ENCODE data around the gene ARHGEF33.
A peak's percentile ranks its signal among the peaks of the same experiment; 100 is the strongest.

The ARHGEF33 gene

GRCh38 chr2:38876407-38876806 is 13.3 kb upstream of the ARHGEF33 start:
- Histone ChIP-seq H3K4me3 (ENCODE audit: low read depth in 1 of 2, low read length in 2 of 2) (peak overlapping the region; percentile 97 to 99), H3K36me3 (ENCODE audit: control insufficient read depth in 1 of 2, insufficient read depth in 2 of 2, low read length in 2 of 2) (no peaks in the 10 kb centered on the region), H3K9me3 (ENCODE audit: control insufficient read depth in 1 of 2, low read length in 2 of 2) (no peaks in the 10 kb centered on the region), H3K9ac (ENCODE audit: low read depth in 1 of 2, low read length in 2 of 2) (peak overlapping the region; percentile 16 to 72), H3K4me1 (ENCODE audit: control insufficient read depth in 1 of 2, insufficient read depth in 2 of 2, low read length in 2 of 2) (peaks cover 14% of the 10 kb centered on the region in 2 donors), H3K27me3 (ENCODE audit: control insufficient read depth in 1 of 2, insufficient read depth in 2 of 2, low read length in 2 of 2) (no peaks in the 10 kb centered on the region), H3K27ac (ENCODE audit: low read depth, low read length) (no peak overlapping the region)

- H3K9me3 ChIP-seq (ENCODE audit: control insufficient read depth in 1 of 2, low read length in 2 of 2), result no peaks in the 10 kb centered on the region
- H3K4me3 ChIP-seq (ENCODE audit: low read depth in 1 of 2, low read length in 2 of 2), result no peak overlapping the region
- H3K27ac ChIP-seq (ENCODE audit: low read depth, low read length), result no peak overlapping the region
- H3K9ac ChIP-seq (ENCODE audit: low read depth in 1 of 2, low read length in 2 of 2), result no peak overlapping the region
- no peaks in the 10 kb centered on the region for H3K27me3 ChIP-seq (ENCODE audit: control insufficient read depth in 1 of 2, insufficient read depth in 2 of 2, low read length in 2 of 2)
- no peaks in the 10 kb centered on the region for H3K36me3 ChIP-seq (ENCODE audit: control insufficient read depth in 1 of 2, insufficient read depth in 2 of 2, low read length in 2 of 2)
- no peaks in the 10 kb centered on the region for H3K4me1 ChIP-seq (ENCODE audit: control insufficient read depth in 1 of 2, insufficient read depth in 2 of 2, low read length in 2 of 2)
Measured at GRCh38 chr2:38886063-38886462, 3.6 kb upstream of the ARHGEF33 start.

DNA sequence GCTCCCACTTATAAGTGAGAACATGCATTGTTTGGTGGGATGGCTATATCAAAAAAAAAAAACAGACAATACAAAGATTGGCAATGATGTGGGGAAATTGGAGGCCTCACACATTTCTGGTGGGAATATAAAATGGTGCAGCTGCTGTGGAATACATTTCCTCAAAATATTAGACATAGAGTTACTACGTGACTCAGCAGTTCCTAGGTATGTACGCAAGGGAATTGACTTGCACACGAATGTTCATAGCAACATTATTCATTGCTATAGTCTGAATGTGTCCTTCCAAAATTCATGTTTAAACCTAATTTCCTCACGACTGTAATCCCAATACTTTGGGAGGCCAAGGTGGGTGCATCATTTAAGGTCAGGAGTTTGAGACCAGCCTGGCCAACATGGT is 2.3 kb upstream of the ARHGEF33 start:
- H3K27ac ChIP-seq (ENCODE audit: low read depth, low read length), result no peak overlapping the region
- no peaks in the 10 kb centered on the region for H3K4me1 ChIP-seq (ENCODE audit: control insufficient read depth in 1 of 2, insufficient read depth in 2 of 2, low read length in 2 of 2)
- no peaks in the 10 kb centered on the region for H3K27me3 ChIP-seq (ENCODE audit: control insufficient read depth in 1 of 2, insufficient read depth in 2 of 2, low read length in 2 of 2)
- no peaks in the 10 kb centered on the region for H3K9me3 ChIP-seq (ENCODE audit: control insufficient read depth in 1 of 2, low read length in 2 of 2)
- H3K4me3 ChIP-seq (ENCODE audit: low read depth in 1 of 2, low read length in 2 of 2), result no peak overlapping the region
- no peak overlapping the region for H3K9ac ChIP-seq (ENCODE audit: low read depth in 1 of 2, low read length in 2 of 2)
- no peaks in the 10 kb centered on the region for H3K36me3 ChIP-seq (ENCODE audit: control insufficient read depth in 1 of 2, insufficient read depth in 2 of 2, low read length in 2 of 2)

DNA sequence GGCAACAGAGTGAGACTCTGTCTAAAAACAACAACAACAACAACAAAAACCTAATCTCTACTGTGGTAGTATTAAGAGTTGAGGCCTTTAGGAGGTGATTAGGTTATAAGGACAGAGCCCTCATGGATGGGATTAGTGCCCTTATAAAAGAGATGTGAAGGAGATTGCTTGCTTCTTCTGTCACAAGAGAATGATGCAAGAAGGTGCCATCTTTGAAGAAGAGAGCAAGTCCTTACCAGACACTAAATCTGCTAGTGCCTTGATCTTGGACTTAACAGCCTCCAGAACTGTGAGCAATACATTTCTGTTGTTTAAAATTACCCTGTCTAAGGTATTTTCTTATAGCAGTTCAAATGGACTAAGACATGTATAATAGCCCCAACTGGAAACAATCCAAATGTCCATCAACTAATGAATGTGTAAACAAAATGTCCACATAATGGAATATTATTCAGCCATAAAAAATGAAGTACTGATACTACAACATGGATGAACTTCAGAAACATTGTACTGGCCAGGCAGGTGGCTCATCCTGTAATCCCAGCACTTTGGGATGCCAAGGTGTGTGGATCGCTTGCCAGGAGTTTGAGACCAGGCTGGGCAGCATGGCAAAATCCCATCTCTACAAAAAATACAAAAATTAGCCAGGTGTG is 1.6 kb upstream of the ARHGEF33 start:
- Histone ChIP-seq H3K9me3 (ENCODE audit: control insufficient read depth in 1 of 2, low read length in 2 of 2) (no peaks in the 10 kb centered on the region), H3K4me3 (ENCODE audit: low read depth in 1 of 2, low read length in 2 of 2) (no peak overlapping the region), H3K27ac (ENCODE audit: low read depth, low read length) (no peak overlapping the region), H3K9ac (ENCODE audit: low read depth in 1 of 2, low read length in 2 of 2) (no peak overlapping the region), H3K4me1 (ENCODE audit: control insufficient read depth in 1 of 2, insufficient read depth in 2 of 2, low read length in 2 of 2) (no peaks in the 10 kb centered on the region), H3K36me3 (ENCODE audit: control insufficient read depth in 1 of 2, insufficient read depth in 2 of 2, low read length in 2 of 2) (no peaks in the 10 kb centered on the region), H3K27me3 (ENCODE audit: control insufficient read depth in 1 of 2, insufficient read depth in 2 of 2, low read length in 2 of 2) (no peaks in the 10 kb centered on the region)

- Histone ChIP-seq H3K27me3 (ENCODE audit: control insufficient read depth in 1 of 2, insufficient read depth in 2 of 2, low read length in 2 of 2) (no peaks in the 10 kb centered on the region), H3K36me3 (ENCODE audit: control insufficient read depth in 1 of 2, insufficient read depth in 2 of 2, low read length in 2 of 2) (no peaks in the 10 kb centered on the region), H3K9me3 (ENCODE audit: control insufficient read depth in 1 of 2, low read length in 2 of 2) (no peaks in the 10 kb centered on the region), H3K4me3 (ENCODE audit: low read depth in 1 of 2, low read length in 2 of 2) (no peak overlapping the region), H3K4me1 (ENCODE audit: control insufficient read depth in 1 of 2, insufficient read depth in 2 of 2, low read length in 2 of 2) (no peaks in the 10 kb centered on the region), H3K27ac (ENCODE audit: low read depth, low read length) (no peak overlapping the region), H3K9ac (ENCODE audit: low read depth in 1 of 2, low read length in 2 of 2) (no peak overlapping the region)
Measured at GRCh38 chr2:38889045-38889444, 630 bp upstream of the ARHGEF33 start.

DNA sequence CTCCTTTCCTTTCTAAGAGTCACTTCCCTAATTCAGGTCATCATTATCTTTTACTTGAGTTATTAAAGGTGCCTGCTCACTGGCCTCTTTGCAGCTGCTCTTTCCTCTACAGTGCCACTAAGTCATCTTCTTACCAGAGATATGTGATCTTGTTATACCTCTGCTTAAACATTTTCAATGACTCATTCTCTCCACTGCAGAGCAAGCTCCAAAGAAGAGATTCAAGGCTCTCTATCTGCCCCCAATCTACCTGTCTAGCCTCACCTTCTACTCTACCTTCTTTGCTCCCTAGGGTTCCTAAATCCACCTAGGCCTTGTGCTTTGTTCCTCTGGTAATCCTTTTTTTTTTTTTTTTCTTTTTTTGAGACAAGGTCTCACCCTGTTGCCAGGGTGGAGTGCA is 3.1 kb downstream of the ARHGEF33 start:
- Histone ChIP-seq H3K9me3 (ENCODE audit: control insufficient read depth in 1 of 2, low read length in 2 of 2) (no peaks in the 10 kb centered on the region), H3K27me3 (ENCODE audit: control insufficient read depth in 1 of 2, insufficient read depth in 2 of 2, low read length in 2 of 2) (no peaks in the 10 kb centered on the region), H3K4me3 (ENCODE audit: low read depth in 1 of 2, low read length in 2 of 2) (no peak overlapping the region), H3K27ac (ENCODE audit: low read depth, low read length) (no peak overlapping the region), H3K9ac (ENCODE audit: low read depth in 1 of 2, low read length in 2 of 2) (no peak overlapping the region), H3K36me3 (ENCODE audit: control insufficient read depth in 1 of 2, insufficient read depth in 2 of 2, low read length in 2 of 2) (no peaks in the 10 kb centered on the region), H3K4me1 (ENCODE audit: control insufficient read depth in 1 of 2, insufficient read depth in 2 of 2, low read length in 2 of 2) (no peaks in the 10 kb centered on the region)

- no peak overlapping the region for H3K9ac ChIP-seq (ENCODE audit: low read depth in 1 of 2, low read length in 2 of 2)
- H3K36me3 ChIP-seq (ENCODE audit: control insufficient read depth in 1 of 2, insufficient read depth in 2 of 2, low read length in 2 of 2), result no peaks in the 10 kb centered on the region
- no peaks in the 10 kb centered on the region for H3K27me3 ChIP-seq (ENCODE audit: control insufficient read depth in 1 of 2, insufficient read depth in 2 of 2, low read length in 2 of 2)
- no peaks in the 10 kb centered on the region for H3K4me1 ChIP-seq (ENCODE audit: control insufficient read depth in 1 of 2, insufficient read depth in 2 of 2, low read length in 2 of 2)
- H3K4me3 ChIP-seq (ENCODE audit: low read depth in 1 of 2, low read length in 2 of 2), result no peak overlapping the region
- H3K9me3 ChIP-seq (ENCODE audit: control insufficient read depth in 1 of 2, low read length in 2 of 2), result no peaks in the 10 kb centered on the region
- H3K27ac ChIP-seq (ENCODE audit: low read depth, low read length), result no peak overlapping the region
Measured at GRCh38 chr2:38898256-38898655, 8.6 kb downstream of the ARHGEF33 start.

GRCh38 chr2:38900726-38901125 is 11.1 kb downstream of the ARHGEF33 start:
- Histone ChIP-seq H3K27ac (ENCODE audit: low read depth, low read length) (no peak overlapping the region), H3K9ac (ENCODE audit: low read depth in 1 of 2, low read length in 2 of 2) (no peak overlapping the region), H3K27me3 (ENCODE audit: control insufficient read depth in 1 of 2, insufficient read depth in 2 of 2, low read length in 2 of 2) (no peaks in the 10 kb centered on the region), H3K9me3 (ENCODE audit: control insufficient read depth in 1 of 2, low read length in 2 of 2) (no peaks in the 10 kb centered on the region), H3K4me1 (ENCODE audit: control insufficient read depth in 1 of 2, insufficient read depth in 2 of 2, low read length in 2 of 2) (no peaks in the 10 kb centered on the region), H3K36me3 (ENCODE audit: control insufficient read depth in 1 of 2, insufficient read depth in 2 of 2, low read length in 2 of 2) (no peaks in the 10 kb centered on the region), H3K4me3 (ENCODE audit: low read depth in 1 of 2, low read length in 2 of 2) (no peak overlapping the region)

GRCh38 chr2:38905251-38905650 is 15.6 kb downstream of the ARHGEF33 start:
- H3K4me3 ChIP-seq (ENCODE audit: low read depth in 1 of 2, low read length in 2 of 2), result no peak overlapping the region
- no peaks in the 10 kb centered on the region for H3K9me3 ChIP-seq (ENCODE audit: control insufficient read depth in 1 of 2, low read length in 2 of 2)
- no peak overlapping the region for H3K9ac ChIP-seq (ENCODE audit: low read depth in 1 of 2, low read length in 2 of 2)
- H3K36me3 ChIP-seq (ENCODE audit: control insufficient read depth in 1 of 2, insufficient read depth in 2 of 2, low read length in 2 of 2), result no peaks in the 10 kb centered on the region
- no peaks in the 10 kb centered on the region for H3K4me1 ChIP-seq (ENCODE audit: control insufficient read depth in 1 of 2, insufficient read depth in 2 of 2, low read length in 2 of 2)
- no peaks in the 10 kb centered on the region for H3K27me3 ChIP-seq (ENCODE audit: control insufficient read depth in 1 of 2, insufficient read depth in 2 of 2, low read length in 2 of 2)
- H3K27ac ChIP-seq (ENCODE audit: low read depth, low read length), result no peak overlapping the region

DNA sequence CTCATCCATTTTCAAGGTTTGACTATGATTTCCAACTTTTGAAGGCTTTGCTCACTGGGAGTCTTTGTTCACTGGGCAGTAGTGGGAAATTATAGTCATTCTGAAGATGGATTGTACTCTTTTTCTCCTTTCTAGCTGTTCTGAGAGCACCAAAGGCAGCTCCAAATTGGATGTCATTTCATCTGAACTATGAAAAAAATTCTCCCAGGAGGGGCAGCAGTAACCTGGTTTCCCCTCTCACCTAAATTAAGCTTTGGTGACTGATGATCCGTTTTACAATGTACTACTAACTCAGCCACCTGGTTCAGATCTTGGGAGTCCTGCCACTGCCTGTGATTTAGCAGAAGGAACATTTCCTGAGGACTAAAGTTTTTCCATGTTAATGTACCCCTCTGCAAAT is 17.6 kb downstream of the ARHGEF33 start:
- Histone ChIP-seq H3K9me3 (ENCODE audit: control insufficient read depth in 1 of 2, low read length in 2 of 2) (no peaks in the 10 kb centered on the region), H3K36me3 (ENCODE audit: control insufficient read depth in 1 of 2, insufficient read depth in 2 of 2, low read length in 2 of 2) (no peaks in the 10 kb centered on the region), H3K4me3 (ENCODE audit: low read depth in 1 of 2, low read length in 2 of 2) (no peak overlapping the region), H3K4me1 (ENCODE audit: control insufficient read depth in 1 of 2, insufficient read depth in 2 of 2, low read length in 2 of 2) (no peaks in the 10 kb centered on the region), H3K9ac (ENCODE audit: low read depth in 1 of 2, low read length in 2 of 2) (no peak overlapping the region), H3K27me3 (ENCODE audit: control insufficient read depth in 1 of 2, insufficient read depth in 2 of 2, low read length in 2 of 2) (no peaks in the 10 kb centered on the region), H3K27ac (ENCODE audit: low read depth, low read length) (no peak overlapping the region)

Measured in duodenal mucosa (tissue), 2 donors.